Activated naive CD8-positive, alpha-beta T cell (primary cell): ENCODE measurements around the gene ZBTB7B.

Experiments
- H3K27ac Mint-ChIP-seq: one replicate; pipeline ENCODE4 v1.8.0; 2021; ENCODE audit warnings: mixed read lengths
- H3K27me3 Mint-ChIP-seq: one replicate; pipeline ENCODE4 v1.8.0; 2021; ENCODE audit warnings: mixed read lengths
- H3K36me3 Mint-ChIP-seq: one replicate; pipeline ENCODE4 v1.8.0; 2021; ENCODE audit warnings: mixed read lengths
- H3K4me1 Mint-ChIP-seq: one replicate; pipeline ENCODE4 v1.8.0; 2021; ENCODE audit warnings: low read depth, mixed read lengths
- H3K4me3 Mint-ChIP-seq: one replicate; pipeline ENCODE4 v1.8.0; 2021; ENCODE audit warnings: mild to moderate bottlenecking, mixed read lengths
- H3K9me3 Mint-ChIP-seq: one replicate; pipeline ENCODE4 v1.8.0; 2021; ENCODE audit warnings: low read depth, mixed read lengths

Gene ZBTB7B

GRCh38 chr1:155022927-155023236 lies 20.3 kb downstream of the ZBTB7B start:
- Mint-ChIP-seq H3K9me3 (no peaks in the 10 kb centered on the region), H3K27me3 (peaks cover 1% of the 10 kb centered on the region), H3K4me3 (no peak overlapping the region), H3K4me1 (peaks cover 3% of the 10 kb centered on the region), H3K27ac (no peak overlapping the region), H3K36me3 (no peaks in the 10 kb centered on the region)

GRCh38 chr1:155023627-155024026 lies 21.0 kb downstream of the ZBTB7B start:
- H3K27ac Mint-ChIP-seq: no peak overlapping the region
- no peaks in the 10 kb centered on the region for H3K4me1 Mint-ChIP-seq
- no peaks in the 10 kb centered on the region for H3K36me3 Mint-ChIP-seq
- H3K9me3 Mint-ChIP-seq: no peaks in the 10 kb centered on the region
- H3K4me3 Mint-ChIP-seq: no peak overlapping the region
- H3K27me3 Mint-ChIP-seq: peaks cover 1% of the 10 kb centered on the region

GRCh38 chr1:155024315-155024714 lies 21.7 kb downstream of the ZBTB7B start:
- Mint-ChIP-seq H3K27me3 (peaks cover 1% of the 10 kb centered on the region), H3K4me3 (no peak overlapping the region), H3K27ac (no peak overlapping the region), H3K9me3 (no peaks in the 10 kb centered on the region), H3K4me1 (no peaks in the 10 kb centered on the region), H3K36me3 (no peaks in the 10 kb centered on the region)

- Mint-ChIP-seq H3K4me1 (no peaks in the 10 kb centered on the region), H3K27me3 (peaks cover 1% of the 10 kb centered on the region), H3K27ac (no peak overlapping the region), H3K36me3 (no peaks in the 10 kb centered on the region), H3K4me3 (no peak overlapping the region), H3K9me3 (no peaks in the 10 kb centered on the region)
These were observed 23.6 kb downstream of the ZBTB7B start for GRCh38 chr1:155026154-155026553.

GRCh38 chr1:155026588-155026987 lies 24.0 kb downstream of the ZBTB7B start:
- H3K27ac Mint-ChIP-seq: no peak overlapping the region
- no peak overlapping the region for H3K4me3 Mint-ChIP-seq

GRCh38 chr1:155029513-155030242 lies 27.1 kb downstream of the ZBTB7B start:
- no peaks in the 10 kb centered on the region for H3K27me3 Mint-ChIP-seq
- no peaks in the 10 kb centered on the region for H3K36me3 Mint-ChIP-seq
- H3K4me1 Mint-ChIP-seq: no peaks in the 10 kb centered on the region
- H3K4me3 Mint-ChIP-seq: no peak overlapping the region
- no peak overlapping the region for H3K27ac Mint-ChIP-seq
- H3K9me3 Mint-ChIP-seq: no peaks in the 10 kb centered on the region

More at GRCh38 chr1:155026588-155026987, 24.0 kb downstream of the ZBTB7B start:
- Mint-ChIP-seq H3K27me3 (peaks cover 1% of the 10 kb centered on the region), H3K36me3 (no peaks in the 10 kb centered on the region), H3K4me1 (no peaks in the 10 kb centered on the region), H3K9me3 (no peaks in the 10 kb centered on the region)

- H3K27me3 Mint-ChIP-seq: no peaks in the 10 kb centered on the region
- no peaks in the 10 kb centered on the region for H3K4me1 Mint-ChIP-seq
- no peak overlapping the region for H3K27ac Mint-ChIP-seq
- H3K9me3 Mint-ChIP-seq: no peaks in the 10 kb centered on the region
- H3K36me3 Mint-ChIP-seq: no peaks in the 10 kb centered on the region
- H3K4me3 Mint-ChIP-seq: no peak overlapping the region
These were observed 27.7 kb downstream of the ZBTB7B start for GRCh38 chr1:155030243-155030795.

GRCh38 chr1:155030899-155031298 lies 28.3 kb downstream of the ZBTB7B start:
- H3K4me3 Mint-ChIP-seq: no peak overlapping the region
- H3K27ac Mint-ChIP-seq: no peak overlapping the region
- no peaks in the 10 kb centered on the region for H3K27me3 Mint-ChIP-seq
- no peaks in the 10 kb centered on the region for H3K9me3 Mint-ChIP-seq
- no peaks in the 10 kb centered on the region for H3K36me3 Mint-ChIP-seq
- no peaks in the 10 kb centered on the region for H3K4me1 Mint-ChIP-seq

GRCh38 chr1:155032886-155033285 lies 30.3 kb downstream of the ZBTB7B start:
- H3K4me3 Mint-ChIP-seq: no peak overlapping the region
- no peaks in the 10 kb centered on the region for H3K36me3 Mint-ChIP-seq
- H3K27ac Mint-ChIP-seq: no peak overlapping the region
- H3K4me1 Mint-ChIP-seq: no peaks in the 10 kb centered on the region
- H3K9me3 Mint-ChIP-seq: no peaks in the 10 kb centered on the region
- H3K27me3 Mint-ChIP-seq: no peaks in the 10 kb centered on the region

GRCh38 chr1:155033524-155033923 lies 30.9 kb downstream of the ZBTB7B start, which contains the start of the genes DCST1 and DCST2:
DCST1 (plus strand) TSS chr1:155033824; CDS start chr1:155034037, 213 bp downstream.
DCST2 (minus strand) TSS chr1:155033781; CDS start chr1:155033701, 80 bp downstream.
- H3K4me3 Mint-ChIP-seq: no peak within 1 kb of the TSS
- H3K27ac Mint-ChIP-seq: no peak within 1 kb of the TSS
- H3K27me3 Mint-ChIP-seq: no peaks in the 10 kb centered on the region
- no peaks in the 10 kb centered on the region for H3K4me1 Mint-ChIP-seq
- no peaks in the 10 kb centered on the region for H3K36me3 Mint-ChIP-seq
- no peaks in the 10 kb centered on the region for H3K9me3 Mint-ChIP-seq

GRCh38 chr1:155034318-155035208 lies 32.0 kb downstream of the ZBTB7B start:
- no peak overlapping the region for H3K27ac Mint-ChIP-seq
- H3K9me3 Mint-ChIP-seq: no peaks in the 10 kb centered on the region
- no peaks in the 10 kb centered on the region for H3K36me3 Mint-ChIP-seq
- no peaks in the 10 kb centered on the region for H3K4me1 Mint-ChIP-seq
- H3K4me3 Mint-ChIP-seq: no peak overlapping the region
- H3K27me3 Mint-ChIP-seq: no peaks in the 10 kb centered on the region

- no peaks in the 10 kb centered on the region for H3K9me3 Mint-ChIP-seq
- H3K27me3 Mint-ChIP-seq: no peaks in the 10 kb centered on the region
- no peak overlapping the region for H3K4me3 Mint-ChIP-seq
- no peaks in the 10 kb centered on the region for H3K4me1 Mint-ChIP-seq
- no peaks in the 10 kb centered on the region for H3K36me3 Mint-ChIP-seq
- no peak overlapping the region for H3K27ac Mint-ChIP-seq
These were observed 33.3 kb downstream of the ZBTB7B start for GRCh38 chr1:155035936-155036335.

GRCh38 chr1:155037043-155037442 lies 34.4 kb downstream of the ZBTB7B start:
- Mint-ChIP-seq H3K4me1 (no peaks in the 10 kb centered on the region), H3K36me3 (no peaks in the 10 kb centered on the region), H3K27ac (no peak overlapping the region), H3K4me3 (no peak overlapping the region), H3K27me3 (no peaks in the 10 kb centered on the region), H3K9me3 (no peaks in the 10 kb centered on the region)

GRCh38 chr1:155037851-155038441 lies 35.3 kb downstream of the ZBTB7B start:
- no peaks in the 10 kb centered on the region for H3K9me3 Mint-ChIP-seq
- H3K4me3 Mint-ChIP-seq: no peak overlapping the region
- H3K4me1 Mint-ChIP-seq: no peaks in the 10 kb centered on the region
- peaks cover 2% of the 10 kb centered on the region for H3K27me3 Mint-ChIP-seq
- H3K27ac Mint-ChIP-seq: no peak overlapping the region
- no peaks in the 10 kb centered on the region for H3K36me3 Mint-ChIP-seq
